ENCODE results near the gene PODXL.

GRCh38 chr7:131506597-131506996, 49.8 kb downstream of the PODXL start:
- TF ChIP-seq CTCF (IDR thresholded peaks at IDR 0.05; ENCODE audit: poor library complexity, severe bottlenecking) (no peak), RAD21 (conservative IDR thresholded peaks at IDR 0.05) (no peak), EZH2 (IDR thresholded peaks at IDR 0.05; ENCODE audit: borderline replicate concordance, insufficient read depth, low read length, poor library complexity, severe bottlenecking) (no peak), REST (IDR thresholded peaks at IDR 0.05; ENCODE audit: borderline replicate concordance) (no peak), POLR2AphosphoS5 (IDR thresholded peaks at IDR 0.05) (no peak), EP300 (conservative IDR thresholded peaks at IDR 0.05; ENCODE audit: poor library complexity, severe bottlenecking) (no peak), SMC3 (conservative IDR thresholded peaks at IDR 0.05; ENCODE audit: poor library complexity) (no peak), MXI1 (conservative IDR thresholded peaks at IDR 0.05; ENCODE audit: poor library complexity, severe bottlenecking) (no peak)

Data from neural cell (in vitro differentiated cells).